HL-60/S4 (cell line): ENCODE measurements around the gene ADORA2A.

Source experiments
- in situ Hi-C: fragments of 300-500 bp; cut with MboI; formaldehyde crosslinking; loops from 2 replicates; pipeline ENCODE4 v1.14.3; 2022; ENCODE audit warnings: low sequenced_read_pairs

The ADORA2A gene

DNA sequence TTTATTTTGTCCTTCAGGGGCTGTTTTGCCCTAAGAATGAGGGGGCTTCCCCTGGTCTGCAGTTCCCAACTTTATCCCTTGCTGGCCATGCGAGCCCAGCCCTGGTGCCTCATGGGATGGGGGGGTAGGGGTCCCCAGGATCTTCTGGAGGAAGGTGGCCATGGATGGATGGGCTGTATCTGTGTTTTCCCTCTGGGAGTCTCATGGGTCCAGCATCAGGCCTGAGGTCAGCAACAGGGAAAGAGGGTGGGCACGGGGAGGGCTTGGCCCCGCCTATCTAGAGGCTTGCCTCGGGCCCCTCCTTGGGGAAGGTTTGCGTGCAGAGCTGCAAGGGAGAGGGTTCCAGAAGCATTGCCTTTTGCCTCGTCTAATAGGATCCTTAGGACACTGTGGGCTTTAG lies 10.8 kb upstream of the ADORA2A start:
- in situ Hi-C loops = loop anchor here (5.0 to 10.0 kb wide), 2 partner anchors 72 to 106 kb away; no protein-coding TSS in a partner anchor

DNA sequence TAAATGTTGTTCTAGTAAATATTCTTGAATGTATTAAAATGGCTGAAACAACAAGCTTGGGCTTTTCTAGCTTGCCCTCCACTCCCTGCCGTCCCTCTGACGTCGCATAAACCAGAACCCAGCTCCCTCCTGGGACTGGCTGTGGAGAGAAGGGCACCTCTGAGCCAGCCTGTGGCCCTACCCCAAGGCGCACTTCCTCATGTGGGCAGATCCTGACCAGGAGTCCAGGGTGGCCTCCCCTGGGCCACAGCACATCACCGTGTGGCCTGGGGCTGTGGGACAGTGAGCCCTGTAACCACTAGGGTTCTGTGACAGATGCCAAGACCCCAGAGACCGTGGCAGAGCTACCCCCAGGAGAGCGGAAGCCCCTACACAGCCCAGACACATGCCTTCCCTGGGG lies 10.2 kb upstream of the ADORA2A start:
- in situ Hi-C loops = loop anchor here (5.0 to 10.0 kb wide), 2 partner anchors 72 to 105 kb away; no protein-coding TSS in a partner anchor

DNA sequence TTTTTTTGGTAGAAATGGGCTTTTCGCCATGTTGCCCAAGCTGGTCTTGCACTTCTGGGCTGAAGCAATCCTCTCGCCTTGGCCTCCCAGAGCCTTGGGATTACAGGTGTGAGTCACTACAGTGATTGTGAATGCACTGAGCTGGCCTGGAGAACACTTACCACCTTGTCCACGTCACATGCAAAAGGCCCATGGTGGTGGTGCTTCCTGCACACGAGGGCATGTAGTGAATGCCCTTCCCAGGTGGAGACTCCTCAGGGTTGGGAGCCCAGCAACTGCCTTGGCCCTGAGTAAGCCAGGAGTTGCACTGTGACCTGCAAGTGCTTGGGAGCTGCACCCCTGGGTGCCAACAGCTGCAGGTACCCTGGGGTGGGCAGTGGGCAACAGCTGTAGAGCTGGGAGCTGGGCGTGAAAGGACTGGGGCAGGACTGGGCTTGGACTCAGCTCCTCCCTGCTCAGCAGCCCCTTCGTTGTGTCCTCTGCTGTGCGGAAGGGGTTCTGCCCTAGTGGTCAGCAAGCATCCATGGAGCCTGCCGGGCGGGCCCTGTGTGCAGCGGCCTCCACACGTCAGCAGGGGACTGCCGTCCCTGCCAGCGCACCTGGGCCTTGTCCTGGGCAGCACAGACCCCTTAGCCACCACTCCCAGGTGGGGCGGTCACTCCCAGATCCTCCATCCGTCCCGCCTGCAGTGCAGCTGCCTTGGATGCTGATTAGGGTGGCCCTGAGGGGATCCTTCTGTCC lies 9.3 kb upstream of the ADORA2A start:
- in situ Hi-C loops = loop anchor here (5.0 to 10.0 kb wide), 2 partner anchors 73 to 104 kb away; no protein-coding TSS in a partner anchor

DNA sequence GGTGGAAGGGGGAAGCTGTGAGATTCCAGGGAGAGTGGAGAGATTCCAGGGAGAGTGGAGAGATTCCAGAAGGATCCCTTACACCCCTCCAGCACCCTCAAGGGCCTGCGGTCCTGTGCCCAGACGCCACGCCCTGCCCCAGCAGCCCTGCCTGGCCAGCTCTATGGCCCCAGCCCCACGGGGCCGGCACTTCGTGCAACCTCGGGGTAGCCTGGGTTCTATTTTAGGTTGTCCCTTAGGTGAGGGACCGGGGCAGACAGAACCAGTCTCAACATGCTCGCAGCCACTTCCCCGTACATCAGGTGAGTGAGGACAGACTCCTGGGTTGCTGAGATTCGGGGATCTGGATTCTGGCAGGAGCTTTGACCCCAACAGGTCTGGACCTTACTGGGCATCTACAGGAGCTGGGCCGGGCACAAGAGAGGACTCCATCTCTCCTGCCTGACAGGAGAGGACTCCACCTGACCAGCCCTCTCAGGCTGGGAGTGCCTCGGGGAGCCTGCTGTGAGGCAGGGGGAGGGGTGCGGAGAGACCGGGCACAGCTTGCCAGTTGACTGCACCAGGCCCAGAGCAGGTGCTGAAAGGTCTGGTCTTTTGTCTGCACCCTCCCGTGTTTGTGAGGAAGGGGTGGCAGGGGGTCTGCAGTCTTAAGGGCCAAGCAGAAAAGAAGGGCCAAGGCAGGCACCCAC lies 8.5 kb upstream of the ADORA2A start:
- in situ Hi-C loops = loop anchor here (5.0 to 10.0 kb wide), 2 partner anchors 74 to 103 kb away; no protein-coding TSS in a partner anchor

DNA sequence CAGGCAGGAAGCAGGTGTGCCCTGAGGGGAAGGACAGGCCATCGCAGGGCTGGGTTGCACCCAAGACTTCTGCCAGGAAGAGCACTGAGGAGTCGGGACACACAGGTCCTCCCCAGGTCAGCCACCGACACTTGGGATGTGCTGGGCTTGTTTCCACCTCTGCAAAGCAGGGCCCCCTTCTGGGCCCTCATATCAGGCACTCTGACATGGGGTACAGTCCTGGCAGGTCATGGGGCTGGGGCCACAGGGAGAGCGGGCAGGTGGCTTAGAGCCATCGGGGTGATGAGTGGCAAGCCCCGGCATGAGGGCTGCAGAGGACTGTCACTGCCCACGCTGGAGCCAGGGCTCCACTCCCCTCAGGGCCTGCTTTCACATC lies 7.9 kb upstream of the ADORA2A start:
- in situ Hi-C loops = loop anchor here (5.0 to 10.0 kb wide), 2 partner anchors 75 to 103 kb away; no protein-coding TSS in a partner anchor

DNA sequence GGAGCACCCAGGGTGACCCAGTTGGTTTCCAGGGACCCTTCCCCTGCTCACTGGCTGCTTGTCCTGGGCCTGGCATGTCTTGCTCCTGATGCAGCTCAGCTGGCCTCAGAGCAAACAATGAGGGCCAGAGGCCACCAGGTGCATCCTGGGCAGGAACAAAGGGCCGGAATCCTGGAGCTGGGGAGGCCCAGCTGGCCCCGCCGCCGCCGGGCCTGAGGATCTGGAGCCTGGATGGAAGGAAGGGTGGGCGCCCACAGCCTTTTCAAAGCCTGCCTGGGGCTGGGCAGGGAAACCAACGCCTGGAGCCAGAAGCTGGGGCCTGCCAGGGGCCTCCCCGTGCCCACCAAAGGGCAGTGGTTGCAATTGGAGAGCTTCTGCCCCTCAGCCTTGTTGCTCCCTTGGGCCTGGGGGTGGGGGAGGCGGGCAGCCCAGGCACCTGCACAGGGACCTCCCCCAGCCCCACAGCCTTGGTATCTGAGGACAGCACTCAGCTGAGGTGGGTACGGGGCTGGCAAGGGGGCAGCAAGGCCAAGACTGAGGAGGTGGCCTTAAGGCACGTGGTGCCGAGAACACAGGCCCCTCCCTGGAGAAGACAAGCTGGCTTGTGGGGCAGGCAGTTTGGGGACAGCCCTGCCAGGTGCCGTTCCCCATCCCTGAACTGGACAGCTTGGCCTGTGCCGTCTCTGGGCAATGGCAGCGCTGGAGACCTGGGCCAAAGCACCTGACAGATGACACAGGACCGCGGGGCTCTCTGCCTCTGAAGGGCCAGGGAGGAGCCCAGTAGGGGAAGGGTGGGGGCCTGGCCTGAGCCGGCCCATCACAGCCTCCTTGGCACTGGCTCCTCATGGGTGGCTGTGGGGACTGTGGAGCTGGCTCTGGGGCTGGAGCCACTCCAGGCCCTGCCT lies 7.1 kb upstream of the ADORA2A start:
- in situ Hi-C loops = no loop called here

DNA sequence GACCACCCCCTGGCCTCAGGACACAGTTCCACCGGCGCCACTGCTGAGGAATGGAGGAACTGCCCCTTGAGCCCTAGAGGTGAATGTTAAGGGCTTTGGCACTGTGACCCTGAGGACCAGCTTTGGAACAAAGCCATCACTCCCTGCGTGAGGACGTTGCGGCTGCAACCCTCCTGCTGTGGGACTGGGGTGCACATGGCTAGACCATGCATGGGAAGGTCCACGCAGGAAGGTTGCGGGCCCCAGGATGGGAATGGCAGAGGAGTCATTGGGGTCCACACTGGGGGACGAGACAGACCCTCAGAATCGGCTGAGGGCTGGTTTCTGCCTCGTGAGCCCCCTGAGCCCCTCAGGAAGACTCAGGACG lies 6.4 kb upstream of the ADORA2A start:
- in situ Hi-C loops = no loop called here

DNA sequence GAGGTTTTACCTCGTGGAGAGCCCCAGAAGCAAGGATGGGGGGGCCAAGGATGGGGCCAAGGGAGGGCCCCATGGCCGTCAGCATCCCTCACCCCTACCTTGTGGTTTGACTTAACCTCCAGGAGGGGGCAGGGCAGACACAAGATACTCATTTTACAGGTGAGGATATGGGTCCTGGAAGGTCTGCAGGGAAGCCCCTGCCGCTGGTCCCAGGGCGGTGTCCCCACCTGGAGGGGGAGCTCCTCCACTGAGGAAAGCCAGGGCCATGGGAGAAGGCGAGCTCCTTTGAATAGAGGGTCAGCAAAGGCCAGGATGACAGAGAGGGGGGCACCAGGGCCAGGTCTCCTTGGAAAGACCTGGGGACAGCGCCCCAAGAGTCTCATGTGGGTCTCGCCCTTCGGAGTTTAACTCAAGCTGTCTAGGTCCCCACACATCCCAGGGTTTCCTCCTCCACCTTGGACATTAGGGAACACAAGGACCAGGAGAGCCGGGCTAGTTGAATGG lies 5.9 kb upstream of the ADORA2A start:
- in situ Hi-C loops = no loop called here

DNA sequence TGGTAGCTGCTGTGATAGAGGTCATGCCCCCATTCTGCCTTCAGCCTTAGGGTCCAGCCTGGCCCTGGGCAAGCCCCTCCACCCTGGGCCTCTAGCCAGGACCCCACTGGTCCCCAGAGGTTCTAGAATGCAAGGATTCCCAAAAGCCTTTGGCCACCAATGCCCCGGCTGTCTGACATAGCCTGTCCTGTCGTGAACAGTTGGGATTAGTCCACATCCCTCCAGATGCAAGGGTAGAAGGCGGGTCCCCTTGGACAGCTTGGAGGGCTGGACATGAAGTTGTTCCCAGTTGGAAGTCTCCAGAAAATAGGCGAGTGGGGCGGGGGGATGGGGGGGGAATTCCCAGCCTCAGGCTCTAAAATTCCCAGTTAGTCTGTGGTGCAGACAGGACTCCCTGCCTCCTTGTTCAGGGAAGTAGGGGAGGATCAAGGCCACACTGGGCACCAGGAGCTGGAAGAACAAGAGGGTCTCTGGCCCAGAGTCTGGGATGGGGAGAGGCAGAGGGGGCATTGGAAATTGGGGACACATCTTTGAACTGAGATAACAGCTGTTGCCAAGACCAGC lies 5.2 kb upstream of the ADORA2A start:
- in situ Hi-C loops = no loop called here

DNA sequence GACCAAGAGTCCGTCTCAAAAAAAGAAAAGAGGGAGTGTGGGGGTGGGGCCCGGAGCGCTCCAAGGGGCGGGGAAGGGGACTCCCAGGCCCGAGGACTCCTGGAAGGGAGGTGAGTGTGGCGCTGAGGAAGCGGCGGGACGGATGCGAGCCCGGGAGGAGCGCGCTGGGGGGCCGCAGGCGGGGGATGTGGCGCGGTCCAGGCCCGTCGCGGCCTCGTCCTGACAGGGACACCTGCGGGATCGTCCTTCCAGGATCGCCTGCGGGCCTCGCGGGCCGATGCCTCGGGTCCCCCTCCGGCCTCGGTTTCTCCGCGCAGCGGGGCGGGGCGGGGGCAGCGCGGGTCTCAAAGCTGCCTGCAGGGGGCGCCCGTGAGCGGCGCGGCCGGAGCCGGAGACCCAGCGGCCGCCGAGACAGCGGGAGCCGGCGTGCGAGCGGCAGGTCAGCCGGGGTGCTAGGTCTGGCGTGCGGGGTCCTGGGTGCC lies 3.8 kb upstream of the ADORA2A start:
- in situ Hi-C loops = no loop called here

DNA sequence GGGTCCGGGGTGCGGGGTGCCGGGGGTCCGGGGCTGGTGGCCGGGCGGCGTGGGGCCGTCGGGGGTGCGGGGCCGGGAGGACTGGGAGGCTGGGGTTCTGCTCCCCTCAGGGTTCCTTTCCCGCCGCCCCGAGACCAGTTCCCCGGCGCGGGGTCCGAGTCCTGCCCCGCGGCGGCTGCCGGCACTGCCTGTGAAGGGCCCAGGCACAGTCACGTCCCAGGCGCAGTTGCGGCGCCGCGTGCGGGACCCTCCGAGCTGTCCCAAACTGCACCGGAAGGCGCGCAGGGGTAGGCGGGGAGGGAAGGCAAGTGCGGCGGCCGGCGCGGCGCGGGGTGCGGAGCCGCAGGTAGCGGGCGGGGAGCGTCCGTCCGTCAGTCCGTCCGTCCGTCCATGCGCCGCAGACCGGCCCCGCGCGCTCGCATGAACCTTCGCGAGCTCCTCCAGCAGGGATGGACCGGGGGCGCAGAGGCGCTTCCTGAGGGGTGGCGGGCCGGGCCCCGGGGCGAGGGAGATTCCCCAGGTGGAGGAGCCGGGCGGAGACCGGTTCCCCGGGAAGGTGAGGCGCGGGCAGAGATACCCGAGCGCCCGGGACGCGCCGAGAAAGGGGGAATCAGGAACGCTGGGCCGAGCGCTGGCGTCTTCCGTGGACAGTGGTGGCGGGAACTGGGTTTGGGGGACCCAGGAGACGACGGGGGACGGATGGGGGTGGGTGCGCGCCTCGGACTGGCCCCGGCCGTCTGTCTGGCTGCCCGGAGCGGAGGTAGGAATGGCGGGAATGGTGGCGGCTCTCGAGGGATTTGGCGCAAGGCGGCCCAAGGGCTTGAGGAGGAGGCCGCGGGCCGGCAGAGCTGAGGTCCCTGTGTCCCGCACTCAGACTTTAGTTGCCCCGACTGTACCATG lies 3.1 kb upstream of the ADORA2A start:
- in situ Hi-C loops = no loop called here

DNA sequence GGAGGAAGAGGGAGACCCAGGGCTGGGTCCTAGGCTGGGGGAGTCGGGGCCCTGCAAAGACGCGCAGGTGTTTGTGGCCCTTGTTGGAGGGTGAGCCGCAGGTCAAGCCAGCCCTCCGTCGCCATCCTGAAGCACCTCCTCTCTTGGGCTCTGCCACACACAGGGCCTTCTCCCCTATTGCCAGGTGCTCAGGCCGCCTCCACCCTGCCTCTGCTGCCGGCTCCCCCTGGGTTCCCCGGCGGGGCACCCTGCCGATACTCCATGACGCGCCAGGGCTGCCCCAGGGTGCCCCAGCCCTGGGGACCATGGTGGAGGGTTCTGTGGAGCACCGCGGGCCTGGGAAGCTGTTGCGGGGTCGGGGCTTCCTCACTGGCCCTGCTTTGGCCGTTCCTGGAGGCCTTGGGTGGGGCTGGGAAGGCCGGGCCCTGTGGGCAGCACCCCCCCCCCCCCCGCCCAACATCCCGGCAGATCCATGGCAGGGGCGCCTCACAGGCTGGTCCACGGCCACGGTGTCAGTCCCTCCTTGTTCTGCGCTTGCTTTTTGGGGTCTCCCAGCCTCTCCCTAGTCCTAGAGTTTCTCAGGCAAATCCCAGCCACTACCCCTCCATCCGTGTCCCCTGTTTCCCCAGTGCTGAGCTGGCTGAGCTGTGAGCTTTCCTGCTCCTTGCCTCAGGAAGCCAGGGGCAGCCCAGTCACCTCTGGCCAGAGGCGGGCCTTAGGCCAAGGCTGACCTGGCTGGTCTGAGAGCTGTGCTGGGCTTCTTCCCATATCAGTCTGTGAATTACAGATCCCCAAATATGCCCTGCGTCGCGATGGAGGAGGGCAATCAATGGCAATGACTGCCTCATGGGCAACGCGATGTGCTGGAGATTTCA lies 2.3 kb upstream of the ADORA2A start:
- in situ Hi-C loops = no loop called here

DNA sequence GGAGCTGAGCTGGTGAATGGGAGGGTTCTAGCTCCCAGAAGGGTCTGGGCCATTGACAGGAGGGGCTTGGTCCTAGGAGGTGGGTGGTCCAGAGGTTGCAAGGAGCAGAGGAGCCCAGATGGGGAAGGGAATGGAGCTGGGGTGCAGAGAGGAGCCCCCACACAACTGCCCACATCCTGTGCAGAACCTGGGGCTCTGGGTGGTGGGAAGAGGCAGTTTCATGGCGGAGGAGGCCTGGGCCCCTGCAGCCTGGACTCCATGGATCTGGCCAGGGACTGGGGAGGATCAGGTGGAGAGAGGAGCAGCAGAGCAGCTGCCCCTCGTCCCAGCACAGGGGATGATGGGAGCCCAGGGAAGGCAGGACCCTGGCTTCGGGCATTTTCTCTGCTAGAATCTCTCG lies 963 bp upstream of the ADORA2A start:
- in situ Hi-C loops = no loop called here

DNA sequence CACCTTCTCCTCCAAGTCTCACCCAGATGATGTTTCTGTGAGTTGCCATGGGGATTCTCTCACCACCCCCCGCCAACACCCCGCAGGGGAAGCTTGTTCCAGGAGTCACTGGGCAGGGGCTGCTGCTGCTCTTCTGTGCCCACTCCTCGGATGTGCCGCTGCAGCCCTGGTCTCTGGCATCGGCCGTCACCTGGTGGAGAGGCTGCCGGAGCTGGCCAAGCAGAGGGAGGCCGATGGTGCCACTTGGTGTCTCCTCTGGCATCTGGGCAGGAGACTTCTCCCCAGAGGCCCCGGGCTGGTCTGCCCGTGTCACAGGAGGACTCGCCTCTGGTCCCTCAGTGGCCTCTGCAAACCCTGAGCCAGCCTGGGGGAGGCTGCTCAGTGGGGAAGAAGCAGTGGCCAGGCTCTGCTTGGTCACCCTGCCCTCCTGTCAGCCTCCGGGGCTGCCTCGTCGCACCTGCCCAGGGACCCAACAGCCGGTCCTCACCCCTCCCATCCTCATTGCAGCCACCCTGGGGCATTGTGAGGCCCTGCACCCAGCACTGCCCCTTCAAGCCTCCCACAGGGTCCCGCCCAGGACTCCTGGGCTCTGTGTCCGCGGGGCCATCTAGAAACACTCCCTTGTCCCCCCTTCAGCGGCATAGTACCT lies 424 bp upstream of the ADORA2A start:
- in situ Hi-C loops = no loop called here

DNA sequence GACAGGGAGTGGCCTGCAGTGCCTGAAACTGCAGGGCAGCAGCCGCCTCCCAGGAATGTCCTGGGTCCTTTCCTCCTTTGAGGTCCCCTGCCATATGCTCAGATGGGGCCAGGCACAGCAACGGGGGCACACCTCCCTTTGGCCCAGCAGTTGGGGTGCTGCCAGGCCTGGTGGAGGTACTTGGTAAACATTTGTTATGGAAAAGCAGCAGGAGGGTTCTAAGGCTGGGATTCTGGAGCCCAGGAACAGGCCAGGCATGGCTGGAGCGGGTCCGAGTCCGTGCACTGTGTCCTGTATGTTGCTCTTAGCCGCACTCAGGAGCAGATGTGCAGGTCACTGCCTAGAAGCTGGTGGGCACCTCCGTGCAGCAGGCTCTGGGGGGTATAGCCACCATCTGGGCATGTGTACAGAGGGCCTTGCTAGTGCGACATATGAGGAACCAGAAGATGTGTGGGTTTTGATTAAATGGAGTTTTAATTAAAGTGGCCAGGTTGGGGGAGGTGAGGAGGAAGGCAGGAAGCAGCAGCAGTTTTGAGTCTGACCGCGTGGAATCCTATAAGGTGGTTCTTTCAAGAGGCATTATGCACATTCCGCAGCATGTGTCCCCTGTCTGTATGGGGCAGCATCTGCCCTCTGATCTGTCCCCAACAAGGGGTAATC lies 1.5 kb downstream of the ADORA2A start:
- in situ Hi-C loops = no loop called here

DNA sequence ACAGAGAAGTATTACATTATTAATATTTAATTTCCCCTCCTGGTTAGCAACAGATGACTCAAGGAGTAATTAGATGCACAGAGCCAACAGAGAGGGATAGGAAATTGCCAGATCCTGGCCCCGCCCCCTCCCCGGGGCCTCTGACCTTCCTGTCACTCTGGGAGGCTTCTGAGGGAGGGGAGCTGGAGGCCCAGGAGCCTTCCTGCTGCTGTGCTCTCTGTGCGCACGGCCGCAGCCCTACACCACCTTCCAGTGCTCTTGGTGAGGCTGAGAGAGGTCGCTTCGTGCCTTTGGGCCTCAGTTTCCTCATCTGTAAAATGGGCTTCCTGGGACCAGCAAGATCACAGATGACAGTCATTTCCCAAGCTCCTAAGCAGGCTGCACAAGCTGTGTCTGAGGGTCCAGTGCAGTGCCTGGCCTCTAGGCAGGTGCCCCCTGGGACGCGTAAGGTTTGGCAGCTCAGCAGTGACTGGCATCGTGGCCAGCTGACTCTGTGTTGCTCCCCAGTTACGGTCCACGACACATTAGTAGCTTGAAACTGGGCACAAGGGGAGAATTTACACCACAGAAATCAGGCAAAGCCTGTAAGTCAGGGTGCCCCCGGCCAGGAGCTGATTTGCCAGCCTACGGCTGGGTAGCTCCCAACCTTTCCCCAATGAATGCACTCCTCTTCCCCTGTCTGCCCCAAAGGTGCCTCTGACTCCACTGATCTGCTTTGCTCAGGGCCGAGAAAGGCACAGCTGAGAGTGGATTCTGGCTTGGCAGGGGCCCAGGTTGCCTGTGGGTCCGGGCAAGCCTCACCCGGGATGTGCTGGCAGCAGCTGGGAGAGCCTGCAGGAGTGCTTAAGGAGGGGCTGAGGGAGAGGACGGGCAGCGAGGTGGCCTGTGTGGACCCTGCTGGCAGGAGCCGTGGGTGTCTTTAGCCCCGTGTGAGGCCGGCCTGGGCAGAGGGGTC lies 2.3 kb downstream of the ADORA2A start:
- in situ Hi-C loops = loop anchor here (10.0 kb wide), 1 partner anchor 75 kb away; no protein-coding TSS in a partner anchor
